PC-3 (cell line): ENCODE measurements around the gene CDC45. TPM values are rescaled to one million over a fixed set of nuclear protein-coding genes. Genes with fewer than 3 reads are reported as not detected.
A peak's percentile ranks its signal among the peaks of the same experiment; 100 is the strongest.

Source experiments
- ATAC-seq: fragments of 200-7000 bp; cut with Tn5 transposase; 2 replicates; pipeline ENCODE4 v1.9.1; 2020; ENCODE audit warnings: mild to moderate bottlenecking, moderate library complexity
- BruUV-seq: library from RNA; stranded (reverse); fragments of 400-500 nt; replicated peaks from 2 replicates; lab custom pipeline; 2021; lab: Mats Ljungman, UMichigan
- CTCF ChIA-PET: fragments of 300-600 bp; sonication (Branson Sonifier 250); formaldehyde crosslinking; loops from one replicate; lab custom pipeline; 2022; ENCODE audit warnings: antibody characterized with exemption; lab: Charles Lee
- POLR2A ChIA-PET: fragments of 300-600 bp; sonication (Branson Sonifier 250); formaldehyde crosslinking; loops from one replicate; lab custom pipeline; 2022; ENCODE audit warnings: antibody characterized with exemption; ENCODE audit not compliant: unreplicated experiment; lab: Charles Lee
- DNase-seq: peaks from one replicate; pipeline ENCODE4 v3.0.0-alpha.2; 2015
- H2AFZ ChIP-seq: fragments of 300-600 bp; sonication (generic); 2 replicates; pipeline ENCODE4 v1.6.0; 2016; ENCODE audit warnings: antibody characterized with exemption, low read length
- H3F3A ChIP-seq: fragments of 300-600 bp; sonication (generic); one replicate; pipeline ENCODE4 v1.6.0; 2017; ENCODE audit warnings: antibody characterized with exemption, low read length, control low read depth, mild to moderate bottlenecking; ENCODE audit not compliant: unreplicated experiment
- H3K27ac ChIP-seq: fragments of 300-600 bp; sonication (generic); 2 replicates; pipeline ENCODE4 v1.5.1; 2016; ENCODE audit warnings: mild to moderate bottlenecking, low read length
- H3K27me3 ChIP-seq: fragments of 300-600 bp; sonication (generic); 2 replicates; pipeline ENCODE4 v1.6.1; 2016; ENCODE audit warnings: low read length, mixed read lengths
- H3K36me3 ChIP-seq: fragments of 300-600 bp; sonication (generic); 2 replicates; pipeline ENCODE4 v1.6.1; 2016; ENCODE audit warnings: low read depth, mixed run types, low read length, mixed read lengths
- H3K4me1 ChIP-seq: fragments of 300-600 bp; sonication (generic); 2 replicates; pipeline ENCODE4 v1.5.1; 2016; ENCODE audit warnings: low read length; ENCODE audit not compliant: insufficient read depth
- H3K4me2 ChIP-seq: fragments of 300-600 bp; sonication (generic); 2 replicates; pipeline ENCODE4 v1.6.0; 2016; ENCODE audit warnings: low read length
- H3K4me3 ChIP-seq: fragments of 300-600 bp; sonication (generic); 2 replicates; pipeline ENCODE4 v1.5.1; 2016; ENCODE audit warnings: mild to moderate bottlenecking, low read length, mixed read lengths
- H3K79me2 ChIP-seq: fragments of 300-600 bp; sonication (generic); 2 replicates; pipeline ENCODE4 v1.6.1; 2017; ENCODE audit warnings: low read length, mixed read lengths
- H3K9ac ChIP-seq: fragments of 300-600 bp; sonication (generic); 2 replicates; pipeline ENCODE4 v1.6.0; 2016; ENCODE audit warnings: mild to moderate bottlenecking, low read length
- H3K9me2 ChIP-seq: fragments of 300-600 bp; sonication (generic); replicated peaks from 2 replicates; pipeline ENCODE4 v1.6.1; 2016; ENCODE audit warnings: mixed run types, low read length, mixed read lengths
- H3K9me3 ChIP-seq: fragments of 300-600 bp; sonication (generic); 2 replicates; pipeline ENCODE4 v1.6.1; 2016; ENCODE audit warnings: low read length, mixed read lengths
- H4K20me1 ChIP-seq: fragments of 300-600 bp; sonication (generic); 2 replicates; pipeline ENCODE4 v1.6.1; 2016; ENCODE audit warnings: low read length, mixed read lengths
- EZH2 ChIP-seq: fragments of 300-600 bp; sonication (generic); IDR thresholded peaks from one replicate; pipeline ENCODE4 v1.6.1; 2017; ENCODE audit warnings: antibody characterized with exemption, mild to moderate bottlenecking, low read length; ENCODE audit not compliant: unreplicated experiment
- EZH2phosphoT487 ChIP-seq: fragments of 300-600 bp; sonication (generic); IDR thresholded peaks from 2 replicates; pipeline ENCODE4 v1.6.1; 2018; ENCODE audit warnings: mild to moderate bottlenecking, antibody characterized with exemption, low read length, borderline replicate concordance
- intact Hi-C: fragments of 100-400 bp; cut with micrococcal nuclease; formaldehyde crosslinking; loops from 2 replicates; pipeline ENCODE4 v1.9.0; 2023
- total RNA-seq: library from RNA; depleted of rRNA; stranded (reverse); fragments of >200 nt; gene quantifications from 2 replicates; pipeline ENCODE4 v1.2.3, GENCODE V29; 2014
- TF ChIP-seq, protein P1 (sequence below): fragments of 300-600 bp; sonication (generic); conservative IDR thresholded peaks from 2 replicates; pipeline ENCODE4 v1.5.1; 2017; ENCODE audit warnings: antibody characterized with exemption, low read depth, mild to moderate bottlenecking, low read length

The CDC45 gene
- total RNA-seq, 1 experiment from 2014 or later: 70.9 TPM

DNA sequence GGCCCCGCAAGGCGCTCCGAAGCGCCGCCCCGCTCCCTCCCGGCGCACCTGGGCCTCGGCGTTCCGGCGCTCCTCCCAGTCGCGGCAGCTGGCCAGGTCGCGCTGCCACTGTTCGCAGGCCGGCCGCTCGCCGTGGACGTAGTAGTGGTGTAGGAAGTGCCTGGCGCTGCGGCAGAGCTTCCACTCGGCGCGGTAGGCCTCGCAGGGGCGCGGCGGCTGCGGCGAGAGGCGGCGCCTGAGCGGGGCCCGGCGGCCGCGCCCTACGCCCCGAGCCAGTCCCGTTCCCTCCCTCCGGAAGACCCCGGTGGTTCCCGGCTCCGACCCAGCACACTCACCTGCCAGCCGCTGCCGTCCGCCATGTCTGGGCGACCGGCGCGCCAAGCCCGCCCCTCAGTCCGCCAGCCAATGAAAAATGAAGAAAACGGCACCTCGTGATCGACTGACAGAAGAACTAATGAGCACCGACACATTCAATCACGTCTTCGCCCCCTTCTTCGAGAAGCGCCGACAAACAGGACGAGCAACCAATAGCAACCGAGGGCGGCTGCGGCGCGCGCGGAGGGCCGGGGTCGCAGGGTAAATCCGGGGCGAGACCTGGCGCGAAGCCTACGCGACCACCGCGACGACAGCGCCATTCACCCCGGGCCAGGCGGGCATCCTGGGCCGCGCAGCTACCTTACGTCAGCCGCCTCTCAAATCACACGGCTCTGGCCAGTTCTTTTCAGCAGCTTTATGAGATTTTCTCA lies 32.2 kb upstream of the CDC45 start, which contains the start of gene C22orf39:
Gene C22orf39, minus strand, starts transcription at position 382 of the 746 bp plus-strand sequence. Its CDS starts 23 bp downstream, at position 359.
- H3K4me1 ChIP-seq: peaks cover 12% of the 10 kb centered on the region
- H3K4me2 ChIP-seq: peak within 1 kb of the TSS; percentile 80
- H3K9ac ChIP-seq: peak within 1 kb of the TSS; percentile 87
- TF ChIP-seq, protein P1, sequence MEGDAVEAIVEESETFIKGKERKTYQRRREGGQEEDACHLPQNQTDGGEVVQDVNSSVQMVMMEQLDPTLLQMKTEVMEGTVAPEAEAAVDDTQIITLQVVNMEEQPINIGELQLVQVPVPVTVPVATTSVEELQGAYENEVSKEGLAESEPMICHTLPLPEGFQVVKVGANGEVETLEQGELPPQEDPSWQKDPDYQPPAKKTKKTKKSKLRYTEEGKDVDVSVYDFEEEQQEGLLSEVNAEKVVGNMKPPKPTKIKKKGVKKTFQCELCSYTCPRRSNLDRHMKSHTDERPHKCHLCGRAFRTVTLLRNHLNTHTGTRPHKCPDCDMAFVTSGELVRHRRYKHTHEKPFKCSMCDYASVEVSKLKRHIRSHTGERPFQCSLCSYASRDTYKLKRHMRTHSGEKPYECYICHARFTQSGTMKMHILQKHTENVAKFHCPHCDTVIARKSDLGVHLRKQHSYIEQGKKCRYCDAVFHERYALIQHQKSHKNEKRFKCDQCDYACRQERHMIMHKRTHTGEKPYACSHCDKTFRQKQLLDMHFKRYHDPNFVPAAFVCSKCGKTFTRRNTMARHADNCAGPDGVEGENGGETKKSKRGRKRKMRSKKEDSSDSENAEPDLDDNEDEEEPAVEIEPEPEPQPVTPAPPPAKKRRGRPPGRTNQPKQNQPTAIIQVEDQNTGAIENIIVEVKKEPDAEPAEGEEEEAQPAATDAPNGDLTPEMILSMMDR: no peak
- TF ChIP-seq EZH2 (no peak), EZH2phosphoT487 (no peak)
- H3K27me3 ChIP-seq: no peaks in the 10 kb centered on the region
- H3K27ac ChIP-seq: peak within 1 kb of the TSS; percentile 64
- no peaks in the 10 kb centered on the region for H3F3A ChIP-seq
- H2AFZ ChIP-seq: peak within 1 kb of the TSS; percentile 64
- H3K9me3 ChIP-seq: no peaks in the 10 kb centered on the region
- intact Hi-C loops: no loop called here
- ChIA-PET CTCF (interaction anchor here (0.6 kb wide), 1 partner anchor 283 kb away, joined by 5 read pairs; no protein-coding TSS in a partner anchor), POLR2A (interaction anchor here (0.6 kb wide), 1 partner anchor 157 kb away, joined by 3 read pairs; no protein-coding TSS in a partner anchor)
- peak; percentile 88 for ATAC-seq
- peaks cover 46% of the 10 kb centered on the region for H3K79me2 ChIP-seq
- no peaks in the 10 kb centered on the region for H4K20me1 ChIP-seq
- BruUV-seq: TSS peak; percentile 53
- H3K4me3 ChIP-seq: peak within 1 kb of the TSS; percentile 97
- H3K36me3 ChIP-seq: peaks cover 2% of the 10 kb centered on the region; the same call in 1 of the 2 replicates
- DNase-seq: peak; percentile 87
- no peaks in the 10 kb centered on the region for H3K9me2 ChIP-seq

DNA sequence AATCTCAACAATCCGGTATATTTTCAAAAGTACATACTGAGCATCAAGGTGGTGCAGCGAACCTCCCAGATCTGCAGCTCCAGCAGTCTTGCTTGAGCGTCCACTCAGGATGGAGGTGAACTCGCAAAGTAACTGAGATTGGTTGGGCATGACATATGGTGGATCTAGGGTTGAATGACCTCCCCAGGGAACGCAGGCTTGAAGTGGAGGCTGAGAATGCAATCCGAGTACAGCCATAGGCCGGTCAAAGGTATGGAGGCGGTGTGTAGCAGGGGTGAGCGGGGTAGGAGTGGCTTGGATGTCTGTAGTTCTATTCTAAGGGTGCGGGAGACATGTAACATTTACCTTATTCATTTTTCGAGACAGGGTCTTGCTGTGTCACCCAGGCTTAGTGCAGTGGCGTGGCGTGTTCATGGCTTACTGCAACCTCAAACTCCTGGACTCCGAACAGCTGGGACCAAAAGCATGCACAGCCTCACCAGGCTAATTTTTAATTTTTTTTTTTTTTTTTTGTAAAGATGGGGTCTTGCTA lies 31.6 kb upstream of the CDC45 start:
- BruUV-seq: no TSS peak
- no peaks in the 10 kb centered on the region for H4K20me1 ChIP-seq
- peak overlapping the region; percentile 87 for H3K9ac ChIP-seq
- no peaks in the 10 kb centered on the region for H3K27me3 ChIP-seq
- peak overlapping the region; percentile 64 for H3K27ac ChIP-seq
- H2AFZ ChIP-seq: peak overlapping the region; percentile 64
- H3K9me3 ChIP-seq: no peaks in the 10 kb centered on the region
- H3F3A ChIP-seq: no peaks in the 10 kb centered on the region
- ATAC-seq (peak; percentile 38), DNase-seq (peak; percentile 20)
- intact Hi-C loops: no loop called here
- peak overlapping the region; percentile 80 for H3K4me2 ChIP-seq
- no peak for TF ChIP-seq EZH2phosphoT487
- TF ChIP-seq, protein P1: no peak
- no peak for TF ChIP-seq EZH2
- peaks cover 8% of the 10 kb centered on the region; the same call in 1 of the 2 replicates for H3K36me3 ChIP-seq
- H3K79me2 ChIP-seq: peaks cover 41% of the 10 kb centered on the region
- ChIA-PET POLR2A (no interaction called here), CTCF (interaction anchor here (0.6 kb wide), 1 partner anchor 282 kb away, joined by 5 read pairs; no protein-coding TSS in a partner anchor)
- H3K4me3 ChIP-seq: peak overlapping the region; percentile 97
- H3K9me2 ChIP-seq: no peaks in the 10 kb centered on the region
- H3K4me1 ChIP-seq: peaks cover 12% of the 10 kb centered on the region
